Activated CD4-positive, alpha-beta T cell treated with anti-CD3 and anti-CD28 coated beads, Interleukin-2, Interleukin-4, amounts not matched to agents 100 ng/mL and 50 ng/mL, durations not matched to agents 16 hours and 8 hours (primary cell): ENCODE data around the gene AMMECR1.
A peak's percentile ranks its signal among the peaks of the same experiment; 100 is the strongest.

Source experiments
- DNase-seq: peaks from one replicate; pipeline ENCODE4 v3.0.0-alpha.2; 2020; ENCODE audit warnings: low spot score

The AMMECR1 gene

DNA sequence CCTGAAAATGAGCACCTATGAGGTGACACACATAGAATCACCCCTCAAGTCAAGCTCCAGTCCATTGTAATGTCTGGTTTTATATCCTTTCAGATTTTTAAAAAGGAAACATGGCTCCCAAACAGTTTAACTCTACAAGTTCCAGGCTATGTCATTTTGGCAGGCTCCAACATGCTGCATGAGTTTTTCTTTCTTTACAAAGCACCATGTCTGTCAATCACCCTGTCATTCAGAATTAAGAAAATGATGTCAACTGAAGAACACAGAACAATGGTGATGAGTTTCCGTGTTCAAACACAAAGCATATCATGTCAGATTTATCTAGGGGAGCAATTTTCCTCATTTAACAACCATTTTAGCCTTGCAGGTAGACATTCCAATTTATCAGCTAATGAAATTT, 106.5 kb downstream of the AMMECR1 start:
- DNase-seq = no peak

GRCh38 chrX:110210417-110211139, 107.3 kb downstream of the AMMECR1 start:
- DNase-seq = no peak

DNA sequence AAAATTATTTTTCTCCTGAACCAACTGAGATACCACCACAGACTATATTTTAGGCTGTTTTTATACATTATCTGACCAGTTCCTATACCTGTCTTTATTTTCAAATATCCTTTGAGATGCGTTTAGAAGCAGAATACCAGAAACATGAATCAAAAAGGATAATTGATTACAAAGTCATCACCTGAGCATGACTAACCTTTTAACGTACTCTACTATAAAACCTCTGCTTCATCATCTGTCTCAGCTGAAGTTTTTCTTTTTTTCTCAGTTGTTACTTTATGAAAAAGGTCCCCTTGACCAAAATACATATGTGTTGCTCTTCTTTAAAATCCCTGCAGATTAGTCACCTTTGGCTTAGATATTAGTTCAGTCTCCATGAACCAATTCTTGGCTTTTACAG, 109.8 kb downstream of the AMMECR1 start:
- no peak for DNase-seq

GRCh38 chrX:110204986-110205385, 112.9 kb downstream of the AMMECR1 start:
- peak; percentile 6 for DNase-seq

DNA sequence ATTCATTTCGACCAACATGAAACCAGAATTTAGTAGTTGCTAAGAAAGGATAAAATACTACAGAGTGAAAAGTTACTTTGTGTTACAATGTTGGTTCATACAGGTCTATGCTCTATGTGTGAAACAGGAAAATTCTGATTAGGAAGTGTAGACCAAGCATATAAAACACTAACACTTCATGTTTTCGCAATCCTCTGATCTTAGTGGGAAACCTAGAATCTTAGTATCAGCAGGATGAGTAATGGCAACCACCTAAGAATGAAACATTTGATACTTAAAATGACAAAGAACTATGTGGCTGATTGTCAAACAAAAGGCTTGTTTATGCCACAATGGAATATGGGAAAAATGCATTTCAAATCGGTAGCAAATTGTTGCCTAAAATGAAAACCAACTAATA, 116.1 kb downstream of the AMMECR1 start:
- no peak for DNase-seq

DNA sequence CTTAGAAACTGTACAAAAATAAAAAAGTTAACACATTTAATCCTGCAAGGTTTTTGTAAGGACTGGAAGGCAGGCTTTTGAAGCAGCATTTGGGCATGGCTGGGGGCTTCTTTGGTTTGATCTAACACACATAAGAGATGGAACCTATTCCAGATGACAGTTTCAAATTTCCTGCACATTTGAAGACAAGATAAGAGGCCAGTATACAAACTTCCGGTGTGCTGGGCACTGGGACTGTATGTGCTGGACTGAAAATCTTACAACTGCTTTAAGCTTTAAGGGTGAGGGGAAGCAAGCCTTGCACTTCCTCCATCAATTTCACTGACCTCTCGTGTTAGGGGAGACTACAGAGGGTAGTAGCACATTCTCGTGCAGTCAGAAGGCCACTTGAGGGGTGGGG, 122.9 kb downstream of the AMMECR1 start:
- DNase-seq = no peak

GRCh38 chrX:110192516-110192915, 125.4 kb downstream of the AMMECR1 start:
- DNase-seq = no peak

- peak; percentile 6 for DNase-seq
These were observed 129.0 kb downstream of the AMMECR1 start for GRCh38 chrX:110188701-110189558.

DNA sequence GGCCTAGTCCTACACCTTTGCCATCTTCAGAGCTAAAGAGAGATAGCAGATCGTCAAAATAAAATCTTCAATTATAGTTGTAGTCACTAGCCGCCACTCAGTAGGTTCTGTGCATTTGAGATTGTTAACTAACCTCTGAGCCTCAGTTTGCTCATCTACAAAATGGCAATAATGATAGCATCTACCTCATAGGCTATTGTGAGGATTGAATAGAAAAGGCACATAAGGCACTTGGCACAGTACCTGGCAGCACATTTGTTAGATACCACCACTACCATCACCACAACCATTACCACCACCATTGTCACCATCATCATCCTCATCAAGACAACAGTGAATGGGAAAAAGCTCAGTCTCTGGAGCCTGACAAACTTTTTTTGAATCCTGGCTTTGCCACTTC, 134.6 kb downstream of the AMMECR1 start:
- DNase-seq = no peak

DNA sequence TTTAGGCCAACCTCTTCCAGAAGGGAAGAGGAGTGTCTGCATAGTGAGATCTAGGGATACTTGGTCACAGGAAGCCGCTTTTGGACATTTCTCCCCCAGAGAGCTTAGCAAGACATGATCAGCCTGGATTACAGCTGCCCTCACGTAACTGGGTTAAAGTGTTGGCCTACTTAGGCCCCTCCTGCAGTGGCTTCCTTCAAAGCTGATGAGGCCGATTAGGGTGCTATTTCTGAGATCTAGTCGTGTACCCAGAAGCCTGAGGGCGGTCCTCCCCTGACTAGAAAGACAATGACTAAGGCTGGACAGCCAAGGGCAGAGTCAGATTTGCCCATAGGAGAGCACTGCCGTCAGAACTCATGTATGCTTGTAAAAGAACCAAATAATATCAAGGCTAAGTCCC, 135.0 kb downstream of the AMMECR1 start:
- no peak for DNase-seq

- no peak for DNase-seq
These were observed 135.5 kb downstream of the AMMECR1 start for GRCh38 chrX:110182362-110182761.

GRCh38 chrX:110181459-110182137, 136.3 kb downstream of the AMMECR1 start:
- DNase-seq = no peak

DNA sequence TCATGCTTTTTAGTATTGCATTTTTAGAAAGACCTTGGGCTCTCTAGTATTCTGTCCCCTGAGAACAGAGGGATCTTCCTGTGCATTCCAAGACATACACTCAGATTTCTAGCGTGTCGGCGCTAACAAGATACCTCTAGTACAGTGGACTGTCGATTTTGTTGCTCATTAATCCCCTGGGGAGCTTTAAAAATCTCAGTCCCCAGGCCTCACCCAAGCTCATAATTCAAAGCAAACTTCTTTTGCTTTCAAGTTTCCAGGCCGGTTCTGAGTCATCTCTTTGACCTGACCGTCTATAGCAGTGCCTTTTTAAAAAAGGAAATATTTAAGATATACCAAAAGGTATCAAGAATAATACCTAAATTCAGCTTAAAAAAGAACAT, 137.0 kb downstream of the AMMECR1 start:
- no peak for DNase-seq

DNA sequence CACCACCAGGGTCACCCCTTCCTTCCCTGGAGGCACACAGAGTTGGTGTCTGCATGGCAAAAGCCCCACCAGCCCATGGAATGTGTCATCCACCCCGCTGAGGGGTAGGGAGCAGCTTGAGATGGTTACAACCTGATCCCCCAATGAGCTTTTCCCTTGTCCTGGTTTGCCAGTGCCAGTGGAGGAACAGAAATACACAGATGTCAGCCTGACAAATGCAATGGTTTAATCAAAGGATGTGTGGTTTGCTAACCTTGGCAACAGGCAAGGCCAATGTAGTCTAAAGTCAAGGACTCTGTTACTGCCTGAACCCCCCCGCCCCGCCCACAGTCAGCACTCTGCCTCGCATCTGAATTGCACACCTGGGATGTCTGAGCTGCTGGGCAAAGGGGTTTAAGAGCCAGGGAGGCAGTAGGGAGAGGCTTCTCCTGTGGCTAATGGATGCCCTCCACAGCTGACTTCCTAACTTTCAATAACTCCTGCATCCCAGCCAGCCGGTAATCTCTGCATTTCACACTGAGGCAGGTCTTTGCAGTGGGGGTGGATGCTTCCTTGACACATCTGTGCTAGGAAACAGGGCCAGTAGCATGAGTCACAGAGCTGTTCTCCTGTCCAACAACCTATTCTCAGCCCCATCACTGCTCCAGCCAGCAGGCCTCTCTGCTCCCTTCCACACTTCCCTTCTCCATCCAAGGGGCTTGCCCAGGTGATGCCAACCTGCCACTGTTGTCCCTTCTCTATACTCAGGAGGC, 137.5 kb downstream of the AMMECR1 start:
- DNase-seq = no peak

GRCh38 chrX:110178179-110178865, 139.6 kb downstream of the AMMECR1 start:
- DNase-seq = no peak

DNA sequence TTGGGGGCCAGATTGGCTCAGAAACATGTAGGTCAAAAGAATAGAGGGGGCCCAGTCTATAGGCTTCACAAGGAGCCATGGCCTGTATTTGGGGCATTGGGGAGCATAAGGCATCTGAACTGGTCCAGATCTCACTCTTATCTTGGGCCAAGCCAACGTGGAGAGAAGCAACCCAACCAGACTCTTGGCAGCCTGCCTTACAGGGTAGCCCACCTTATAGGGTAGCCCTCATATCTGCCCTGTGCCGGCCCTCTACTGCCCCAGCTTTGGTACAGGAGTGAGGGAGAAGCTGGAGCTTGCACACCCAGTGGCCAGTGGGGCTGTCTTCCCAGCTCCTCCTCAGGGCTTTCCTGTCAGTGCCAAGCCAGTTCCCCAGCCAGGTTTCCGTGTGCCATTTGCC, 142.2 kb downstream of the AMMECR1 start:
- DNase-seq = no peak

- DNase-seq = no peak
These were observed 142.7 kb downstream of the AMMECR1 start for GRCh38 chrX:110175146-110175545.

- no peak for DNase-seq
These were observed 144.4 kb downstream of the AMMECR1 start for GRCh38 chrX:110173192-110174175.

DNA sequence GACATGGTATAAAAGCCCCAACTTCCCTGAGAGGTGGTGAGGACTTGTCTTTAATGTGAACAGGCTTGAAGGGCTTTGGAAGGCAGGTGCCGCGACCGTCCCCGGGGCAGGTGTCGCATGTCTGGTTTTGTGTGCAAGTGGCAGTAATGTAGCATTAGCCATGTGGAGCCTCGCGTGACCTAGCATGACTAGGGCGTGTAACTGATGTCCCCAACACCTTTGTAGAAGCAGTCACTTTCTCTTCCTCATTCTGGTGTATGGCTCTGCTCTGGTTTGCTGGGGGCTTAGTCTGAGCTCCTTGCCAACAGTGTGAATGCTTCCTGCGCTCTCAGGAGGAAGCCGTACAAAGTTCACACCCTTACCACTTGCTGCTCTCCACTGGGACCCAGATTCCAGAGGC, 145.7 kb downstream of the AMMECR1 start:
- DNase-seq = no peak

DNA sequence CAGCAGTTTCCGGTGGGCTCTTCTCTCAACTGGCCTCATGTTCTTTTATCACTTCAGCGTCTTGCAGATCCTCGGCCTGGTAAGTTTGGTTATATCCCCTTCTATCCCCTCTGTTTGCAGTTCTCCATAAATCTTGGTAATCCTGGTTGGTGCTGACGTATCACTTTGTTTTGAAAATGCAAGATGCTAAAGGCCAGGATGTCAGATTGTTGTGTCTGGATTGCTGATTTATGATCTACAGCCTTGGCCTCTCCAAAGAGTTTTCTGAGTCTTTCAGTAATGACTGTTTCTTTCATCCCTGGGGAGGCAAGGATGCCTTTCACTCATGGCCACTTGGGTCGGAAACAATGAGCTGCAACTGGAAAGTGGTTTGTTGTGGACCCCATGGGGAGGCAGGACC, 146.4 kb downstream of the AMMECR1 start:
- no peak for DNase-seq
